Retinal pigment epithelial cell (primary cell): Measurements from ENCODE around the gene FFAR3.

Experiments used
- DNase-seq: peaks from one replicate; pipeline ENCODE4 v3.0.0-alpha.2; 2010; ENCODE audit warnings: low read depth
- H3K4me3 ChIP-seq: 2 replicates; pipeline ENCODE4 v1.5.1; 2011; ENCODE audit warnings: mild to moderate bottlenecking, low read length, control low read depth, moderate library complexity
- TF ChIP-seq, protein P1 (sequence below): conservative IDR thresholded peaks from 2 replicates; pipeline ENCODE4 v1.5.1; 2011; ENCODE audit warnings: low read depth, low read length, control low read depth, inconsistent platforms

FFAR3 gene

DNA sequence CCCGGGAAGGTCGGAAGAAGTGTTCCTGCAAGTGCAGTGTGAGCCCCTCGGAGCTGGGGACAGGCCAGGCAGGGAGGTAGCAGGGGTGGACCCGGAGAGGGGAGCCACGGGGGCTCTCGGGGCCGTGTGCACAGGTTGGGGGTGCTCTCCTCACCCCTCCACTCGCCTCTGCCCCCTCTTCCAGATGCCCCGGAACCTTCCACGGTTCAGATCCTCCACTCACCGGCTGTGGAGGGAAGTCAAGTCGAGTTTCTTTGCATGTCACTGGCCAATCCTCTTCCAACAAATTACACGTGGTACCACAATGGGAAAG is 20.3 kb upstream of the FFAR3 start:
- TF ChIP-seq, protein P1, sequence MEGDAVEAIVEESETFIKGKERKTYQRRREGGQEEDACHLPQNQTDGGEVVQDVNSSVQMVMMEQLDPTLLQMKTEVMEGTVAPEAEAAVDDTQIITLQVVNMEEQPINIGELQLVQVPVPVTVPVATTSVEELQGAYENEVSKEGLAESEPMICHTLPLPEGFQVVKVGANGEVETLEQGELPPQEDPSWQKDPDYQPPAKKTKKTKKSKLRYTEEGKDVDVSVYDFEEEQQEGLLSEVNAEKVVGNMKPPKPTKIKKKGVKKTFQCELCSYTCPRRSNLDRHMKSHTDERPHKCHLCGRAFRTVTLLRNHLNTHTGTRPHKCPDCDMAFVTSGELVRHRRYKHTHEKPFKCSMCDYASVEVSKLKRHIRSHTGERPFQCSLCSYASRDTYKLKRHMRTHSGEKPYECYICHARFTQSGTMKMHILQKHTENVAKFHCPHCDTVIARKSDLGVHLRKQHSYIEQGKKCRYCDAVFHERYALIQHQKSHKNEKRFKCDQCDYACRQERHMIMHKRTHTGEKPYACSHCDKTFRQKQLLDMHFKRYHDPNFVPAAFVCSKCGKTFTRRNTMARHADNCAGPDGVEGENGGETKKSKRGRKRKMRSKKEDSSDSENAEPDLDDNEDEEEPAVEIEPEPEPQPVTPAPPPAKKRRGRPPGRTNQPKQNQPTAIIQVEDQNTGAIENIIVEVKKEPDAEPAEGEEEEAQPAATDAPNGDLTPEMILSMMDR, result no peak
- H3K4me3 ChIP-seq, result no peak overlapping the region
- no peak for DNase-seq

DNA sequence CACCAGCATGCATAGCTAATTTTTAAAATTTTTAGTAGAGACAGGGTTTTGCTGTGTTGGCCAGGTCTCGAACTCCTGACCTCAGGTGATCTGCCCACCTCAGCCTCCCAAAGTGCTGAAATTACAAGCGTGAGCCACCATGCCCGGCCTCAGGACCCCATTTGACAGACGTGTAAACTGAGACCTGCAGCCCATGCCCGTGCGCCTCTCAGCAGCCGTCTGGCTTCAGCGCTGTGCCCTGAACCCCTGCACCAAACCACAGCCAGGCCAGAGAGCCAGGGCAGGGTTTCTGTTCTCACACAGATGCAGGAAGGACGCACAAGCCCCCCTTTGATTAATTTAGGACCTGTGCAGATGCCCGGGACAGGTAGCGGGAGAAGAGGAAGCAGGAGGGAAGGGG is 17.8 kb upstream of the FFAR3 start:
- H3K4me3 ChIP-seq, result no peak overlapping the region
- TF ChIP-seq, protein P1, result no peak
- DNase-seq, result no peak

DNA sequence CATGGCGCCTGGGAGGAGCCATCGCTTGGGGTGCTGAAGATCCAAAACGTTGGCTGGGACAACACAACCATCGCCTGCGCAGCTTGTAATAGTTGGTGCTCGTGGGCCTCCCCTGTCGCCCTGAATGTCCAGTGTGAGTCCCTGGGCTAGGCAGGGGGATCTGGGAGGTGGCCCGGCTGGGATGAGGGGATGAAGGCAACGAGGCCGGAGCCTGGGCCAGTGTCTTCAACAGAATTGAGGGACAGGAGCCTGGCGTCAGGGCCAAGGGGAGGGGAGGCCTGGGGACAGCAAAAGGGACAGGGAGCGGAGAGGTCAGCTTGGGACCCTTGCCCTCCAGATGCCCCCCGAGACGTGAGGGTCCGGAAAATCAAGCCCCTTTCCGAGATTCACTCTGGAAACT is 17.3 kb upstream of the FFAR3 start:
- TF ChIP-seq, protein P1, result no peak
- no peak for DNase-seq
- no peak overlapping the region for H3K4me3 ChIP-seq

DNA sequence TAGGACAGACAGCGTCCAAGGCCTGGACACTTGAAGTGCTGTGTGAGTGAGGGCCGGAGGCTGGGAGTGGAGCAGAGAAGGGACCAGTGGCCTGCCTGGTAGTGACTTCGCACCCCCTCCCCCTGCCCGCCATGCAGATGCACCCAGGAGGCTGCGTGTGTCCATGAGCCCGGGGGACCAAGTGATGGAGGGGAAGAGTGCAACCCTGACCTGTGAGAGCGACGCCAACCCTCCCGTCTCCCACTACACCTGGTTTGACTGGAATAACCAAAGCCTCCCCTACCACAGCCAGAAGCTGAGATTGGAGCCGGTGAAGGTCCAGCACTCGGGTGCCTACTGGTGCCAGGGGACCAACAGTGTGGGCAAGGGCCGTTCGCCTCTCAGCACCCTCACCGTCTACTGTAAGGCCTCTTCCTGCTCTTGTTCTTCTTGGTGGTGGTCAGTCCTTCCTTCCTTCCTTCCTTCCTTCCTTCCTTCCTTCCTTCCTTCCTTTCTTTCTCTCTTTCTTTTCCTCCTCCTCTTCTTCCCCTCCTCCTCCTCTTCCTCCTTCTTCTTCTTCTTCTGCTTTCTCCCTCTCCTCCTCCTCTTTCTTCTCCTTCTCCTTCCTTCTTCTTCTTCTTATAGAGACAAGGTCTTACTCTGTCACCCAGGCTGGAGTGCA is 16.6 kb upstream of the FFAR3 start:
- TF ChIP-seq, protein P1, result no peak
- DNase-seq, result no peak
- no peak overlapping the region for H3K4me3 ChIP-seq

DNA sequence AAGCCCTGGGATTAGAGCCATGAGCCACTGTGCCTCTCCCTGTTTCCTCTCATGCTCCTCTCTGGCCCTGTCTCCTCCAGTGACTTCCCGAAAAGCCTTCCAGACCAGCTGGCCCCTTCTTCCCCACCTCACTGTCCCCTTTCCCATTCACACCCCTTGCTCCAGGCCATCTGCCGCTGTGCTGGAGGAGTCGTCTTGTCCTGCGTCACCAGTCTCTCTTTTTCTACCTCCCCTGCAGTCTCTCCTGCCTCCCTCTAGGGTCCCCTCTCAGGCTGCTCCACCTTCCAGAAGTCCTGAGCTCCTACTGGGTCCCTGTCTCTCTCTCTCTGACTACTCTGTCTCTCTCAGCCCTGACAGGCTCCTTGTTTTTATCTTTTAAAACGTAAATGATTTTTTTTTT is 15.8 kb upstream of the FFAR3 start:
- TF ChIP-seq, protein P1, result no peak
- H3K4me3 ChIP-seq, result no peak overlapping the region
- no peak for DNase-seq

DNA sequence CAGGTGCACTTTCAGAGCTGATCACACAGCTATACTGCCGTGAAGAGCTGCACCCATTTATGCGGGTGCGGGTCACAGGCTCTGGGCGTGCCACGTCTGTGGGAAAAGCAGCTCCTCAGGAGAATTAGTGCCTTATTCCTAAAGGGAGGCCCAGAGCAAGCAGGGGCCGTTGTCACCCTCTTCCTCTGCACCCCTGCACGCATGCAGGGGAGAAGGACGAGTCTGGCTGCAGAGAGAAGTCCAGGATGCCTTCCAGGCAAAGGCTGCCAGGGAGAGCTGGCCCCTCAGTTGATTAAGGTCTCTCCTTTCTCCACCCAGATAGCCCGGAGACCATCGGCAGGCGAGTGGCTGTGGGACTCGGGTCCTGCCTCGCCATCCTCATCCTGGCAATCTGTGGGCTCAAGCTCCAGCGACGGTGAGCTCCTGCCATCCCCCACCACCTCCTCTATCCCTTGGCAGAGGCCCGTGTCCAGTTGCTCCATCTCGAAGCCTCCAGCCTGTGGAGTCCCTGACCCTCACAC is 13.7 kb upstream of the FFAR3 start:
- no peak for DNase-seq
- no peak overlapping the region for H3K4me3 ChIP-seq
- TF ChIP-seq, protein P1, result no peak

DNA sequence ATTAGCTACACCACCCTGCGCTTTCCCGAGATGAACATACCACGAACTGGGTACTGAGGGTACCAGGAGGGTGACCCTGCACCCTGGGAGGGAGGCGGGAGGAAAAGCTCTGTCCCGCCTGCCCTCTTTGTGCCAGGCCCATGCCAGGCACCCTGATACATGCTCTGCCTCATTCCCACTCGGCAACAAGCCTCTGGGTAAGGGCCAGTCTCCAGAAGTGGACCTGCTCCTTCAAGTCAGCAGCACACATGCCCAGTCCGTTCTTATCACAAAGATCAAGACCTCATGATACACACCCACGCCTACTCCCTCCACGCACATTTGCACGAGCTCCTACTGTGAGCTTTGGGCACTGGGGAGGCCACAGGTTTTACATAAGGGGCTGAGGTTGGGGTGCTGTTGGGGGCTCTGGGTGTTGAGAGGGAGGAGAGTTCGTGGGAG is 12.6 kb upstream of the FFAR3 start:
- DNase-seq, result no peak
- TF ChIP-seq, protein P1, result no peak
- no peak overlapping the region for H3K4me3 ChIP-seq
